Measurements from ENCODE around the gene TRAF4.

TRAF4 gene

GRCh38 chr17:28741358-28742349 is 2.2 kb upstream of the TRAF4 start:
- DNase-seq (ENCODE audit: low read depth) = no peak
- TF ChIP-seq, protein P1, sequence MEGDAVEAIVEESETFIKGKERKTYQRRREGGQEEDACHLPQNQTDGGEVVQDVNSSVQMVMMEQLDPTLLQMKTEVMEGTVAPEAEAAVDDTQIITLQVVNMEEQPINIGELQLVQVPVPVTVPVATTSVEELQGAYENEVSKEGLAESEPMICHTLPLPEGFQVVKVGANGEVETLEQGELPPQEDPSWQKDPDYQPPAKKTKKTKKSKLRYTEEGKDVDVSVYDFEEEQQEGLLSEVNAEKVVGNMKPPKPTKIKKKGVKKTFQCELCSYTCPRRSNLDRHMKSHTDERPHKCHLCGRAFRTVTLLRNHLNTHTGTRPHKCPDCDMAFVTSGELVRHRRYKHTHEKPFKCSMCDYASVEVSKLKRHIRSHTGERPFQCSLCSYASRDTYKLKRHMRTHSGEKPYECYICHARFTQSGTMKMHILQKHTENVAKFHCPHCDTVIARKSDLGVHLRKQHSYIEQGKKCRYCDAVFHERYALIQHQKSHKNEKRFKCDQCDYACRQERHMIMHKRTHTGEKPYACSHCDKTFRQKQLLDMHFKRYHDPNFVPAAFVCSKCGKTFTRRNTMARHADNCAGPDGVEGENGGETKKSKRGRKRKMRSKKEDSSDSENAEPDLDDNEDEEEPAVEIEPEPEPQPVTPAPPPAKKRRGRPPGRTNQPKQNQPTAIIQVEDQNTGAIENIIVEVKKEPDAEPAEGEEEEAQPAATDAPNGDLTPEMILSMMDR (IDR thresholded peaks at IDR 0.05; ENCODE audit: insufficient read depth, low read depth, low read length, missing control alignments) = no peak
- no peak overlapping the region for H3K4me3 ChIP-seq (ENCODE audit: low read length)

DNA sequence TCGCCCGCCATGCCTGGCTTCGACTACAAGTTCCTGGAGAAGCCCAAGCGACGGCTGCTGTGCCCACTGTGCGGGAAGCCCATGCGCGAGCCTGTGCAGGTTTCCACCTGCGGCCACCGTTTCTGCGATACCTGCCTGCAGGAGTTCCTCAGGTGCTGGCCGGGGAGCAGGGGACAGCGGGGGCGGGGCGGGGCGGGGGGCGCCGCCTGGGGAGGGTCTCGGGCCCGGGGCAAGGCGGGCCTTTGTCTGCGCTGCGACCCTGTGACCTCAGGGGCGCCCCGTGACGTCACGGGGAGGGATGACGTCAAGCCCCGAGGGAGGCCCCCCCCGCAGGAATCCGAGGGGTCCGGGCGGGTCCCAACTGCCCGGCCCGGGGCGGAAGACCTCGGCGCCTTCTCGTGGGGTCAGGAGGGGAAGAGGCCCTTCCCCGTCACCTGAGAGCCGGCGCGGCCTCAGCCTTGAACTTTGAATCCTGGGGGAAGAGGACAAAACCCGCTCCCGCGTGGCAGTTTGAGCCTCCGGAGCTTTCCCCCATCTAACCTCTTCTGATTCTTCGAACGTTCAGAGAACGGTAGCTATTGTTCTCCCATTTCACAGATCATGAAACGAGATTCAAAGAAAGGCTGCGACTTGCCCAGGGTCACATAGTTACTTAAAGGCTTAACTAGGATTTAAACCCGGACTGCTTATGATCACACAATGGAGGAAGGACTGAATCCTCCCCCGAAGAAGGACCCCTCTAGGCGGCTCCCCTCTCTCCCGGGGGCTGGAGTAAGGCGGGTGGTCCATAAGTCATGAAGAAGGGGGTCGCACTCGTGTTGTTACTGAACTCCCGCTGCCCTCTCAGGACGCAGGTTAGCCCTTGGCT is 527 bp downstream of the TRAF4 start:
- TF ChIP-seq, protein P1 (IDR thresholded peaks at IDR 0.05; ENCODE audit: insufficient read depth, low read depth, low read length, missing control alignments) = no peak
- peak; percentile 37 for DNase-seq (ENCODE audit: low read depth)
- H3K4me3 ChIP-seq (ENCODE audit: low read length) = peak overlapping the region; percentile 88

- DNase-seq (ENCODE audit: low read depth) = peak; percentile 62
- H3K4me3 ChIP-seq (ENCODE audit: low read length) = peak overlapping the region; percentile 88
- TF ChIP-seq, protein P1 (IDR thresholded peaks at IDR 0.05; ENCODE audit: insufficient read depth, low read depth, low read length, missing control alignments) = peak; percentile 4
Observed at GRCh38 chr17:28744972-28745785, 1.4 kb downstream of the TRAF4 start.

DNA sequence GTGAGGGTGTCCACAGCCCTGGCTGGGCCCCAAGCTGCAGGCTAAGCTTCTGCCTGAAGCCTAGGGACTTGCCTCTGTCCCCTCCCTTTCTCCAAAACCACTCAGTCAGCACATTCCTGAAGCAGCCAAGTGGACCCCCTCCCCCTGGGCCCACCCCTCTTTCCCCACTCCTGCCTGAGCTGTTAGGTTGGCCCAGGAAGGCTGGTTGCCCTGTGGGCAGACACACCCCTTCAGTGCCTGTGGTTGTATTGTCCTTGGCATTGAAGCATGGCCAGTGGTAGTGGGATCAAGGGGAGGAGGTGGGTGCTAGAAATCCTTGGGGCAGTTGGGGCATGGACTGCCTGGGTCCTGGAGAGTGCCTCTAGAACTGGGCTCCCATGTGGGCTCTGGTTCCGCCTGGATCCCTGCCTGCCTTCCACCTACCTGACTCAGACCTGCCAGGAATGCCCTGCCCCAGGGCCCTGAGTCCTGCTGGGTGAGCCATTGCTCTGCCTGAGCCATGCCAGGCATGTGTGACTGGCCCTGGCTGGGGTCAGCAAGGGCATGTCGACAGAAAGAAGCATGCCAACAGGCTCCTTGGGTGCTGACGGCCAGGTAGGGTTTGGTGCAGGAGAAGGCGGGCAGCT is 2.1 kb downstream of the TRAF4 start:
- peak; percentile 96 for DNase-seq (ENCODE audit: low read depth)
- TF ChIP-seq, protein P1 (IDR thresholded peaks at IDR 0.05; ENCODE audit: insufficient read depth, low read depth, low read length, missing control alignments) = no peak

DNA sequence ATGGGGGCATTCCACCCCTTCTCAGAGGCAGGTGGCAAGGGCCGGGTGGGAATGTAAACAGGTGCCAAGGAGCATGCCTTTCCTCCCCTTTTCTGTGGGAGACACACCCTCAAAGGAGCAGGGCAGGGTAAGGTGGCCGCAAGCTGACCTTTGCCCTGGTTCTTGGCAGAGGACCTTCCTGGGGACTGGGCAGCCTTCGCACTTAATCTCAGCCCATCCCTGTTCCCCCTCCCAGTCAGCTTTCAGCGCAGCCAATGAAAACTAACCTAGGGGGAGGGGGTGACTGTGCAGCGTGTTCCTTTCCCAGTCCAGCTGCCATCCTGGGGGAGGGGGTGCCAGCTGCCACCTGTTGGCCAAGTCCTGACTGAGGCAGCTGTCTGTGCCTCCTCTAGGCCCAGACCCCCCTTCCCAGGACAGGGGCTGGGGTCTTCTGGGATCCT is 2.8 kb downstream of the TRAF4 start:
- no peak for DNase-seq (ENCODE audit: low read depth)
- TF ChIP-seq, protein P1 (IDR thresholded peaks at IDR 0.05; ENCODE audit: insufficient read depth, low read depth, low read length, missing control alignments) = no peak
- H3K4me3 ChIP-seq (ENCODE audit: low read length) = peak overlapping the region; percentile 88

More for the DNA sequence above, 2.1 kb downstream of the TRAF4 start:
- H3K4me3 ChIP-seq (ENCODE audit: low read length) = peak overlapping the region; percentile 88

All from epithelial cell of esophagus (primary cell).